Measurements from ENCODE around the gene CALY.

- TF ChIP-seq CTCF (IDR thresholded peaks at IDR 0.05) (no peak), REST (IDR thresholded peaks at IDR 0.05; ENCODE audit: insufficient read depth in 1 of 2, low read depth in 2 of 2, low read length in 1 of 2) (no peak), POLR2AphosphoS5 (IDR thresholded peaks at IDR 0.05; ENCODE audit: low read depth, low read length) (no peak)
These were observed 9.7 kb upstream of the CALY start for GRCh38 chr10:133346413-133346812.
